Smooth muscle cell (in vitro differentiated cells): ENCODE measurements around the gene PPP1R16B. TPM values are rescaled to one million over a fixed set of nuclear protein-coding genes. Genes with fewer than 3 reads are reported as not detected.

Experiments used
- DNase-seq: peaks from one replicate; lab custom pipeline; 2025; ENCODE audit not compliant: unreplicated experiment; lab: John Stamatoyannopoulos, UW
- H2AFZ ChIP-seq: fragments of 200-600 bp; sonication (generic); 2 replicates; pipeline ENCODE4 v1.6.0; 2016; ENCODE audit warnings: antibody characterized with exemption, low read depth, mild to moderate bottlenecking
- H3F3A ChIP-seq: fragments of 200-600 bp; sonication (generic); 2 replicates; pipeline ENCODE4 v1.6.0; 2017; ENCODE audit warnings: antibody characterized with exemption, low read depth
- H3K27ac ChIP-seq: fragments of 200-600 bp; sonication (generic); 2 replicates; pipeline ENCODE4 v1.5.1; 2016; ENCODE audit warnings: low read depth, mild to moderate bottlenecking
- H3K27me3 ChIP-seq: fragments of 200-600 bp; sonication (generic); 2 replicates; pipeline ENCODE4 v1.6.1; 2016; ENCODE audit warnings: low read depth, mild to moderate bottlenecking
- H3K36me3 ChIP-seq: fragments of 200-600 bp; sonication (generic); 2 replicates; pipeline ENCODE4 v1.5.1; 2016; ENCODE audit warnings: low read depth
- H3K4me1 ChIP-seq: fragments of 200-600 bp; sonication (generic); 2 replicates; pipeline ENCODE4 v1.5.1; 2016; ENCODE audit warnings: low read depth
- H3K4me2 ChIP-seq: fragments of 200-600 bp; sonication (generic); 2 replicates; pipeline ENCODE4 v1.6.0; 2016; ENCODE audit warnings: mild to moderate bottlenecking
- H3K4me3 ChIP-seq: fragments of 200-600 bp; sonication (generic); 2 replicates; pipeline ENCODE4 v1.5.1; 2016; ENCODE audit warnings: mild to moderate bottlenecking
- H3K79me2 ChIP-seq: fragments of 200-600 bp; sonication (generic); 2 replicates; pipeline ENCODE4 v1.6.0; 2016; ENCODE audit warnings: low read depth, mild to moderate bottlenecking
- H3K9ac ChIP-seq: fragments of 200-600 bp; sonication (generic); 2 replicates; pipeline ENCODE4 v1.6.0; 2016; ENCODE audit warnings: low read depth
- H3K9me3 ChIP-seq: fragments of 200-600 bp; sonication (generic); replicated peaks from 2 replicates; pipeline ENCODE4 v1.5.1; 2016; ENCODE audit warnings: low read depth
- H4K20me1 ChIP-seq: fragments of 200-600 bp; sonication (generic); 2 replicates; pipeline ENCODE4 v1.6.0; 2016; ENCODE audit warnings: low read depth
- whole genome bisulfite sequencing: methylation state at CpG from one replicate; pipeline ENCODE4 v1.1.7; 2016; ENCODE audit warnings: low lambda C conversion rate; 5-methylcytosine and 5-hydroxymethylcytosine counted together
- polyA plus RNA-seq: library from polyadenylated mRNA; unstranded; fragments of >200 nt; fragmentation: Nextera tagmentation; extraction: Ambion mirVana; gene quantifications from 2 replicates; pipeline ENCODE4 v1.2.1, GENCODE V29; 2016
- total RNA-seq: library from RNA; depleted of rRNA; stranded (reverse); fragments of >200 nt; gene quantifications from 2 replicates; pipeline ENCODE4 v1.2.3, GENCODE V29; 2014
- TF ChIP-seq, protein P1 (sequence below): fragments of 200-600 bp; sonication (generic); IDR thresholded peaks from 2 replicates; pipeline ENCODE4 v1.5.1; 2017; ENCODE audit warnings: borderline replicate concordance, mild to moderate bottlenecking, antibody characterized with exemption; ENCODE audit not compliant: insufficient read depth, poor library complexity, severe bottlenecking

Gene PPP1R16B
- total and polyA plus RNA-seq, 2 experiments from 2014 or later, result not detected

DNA sequence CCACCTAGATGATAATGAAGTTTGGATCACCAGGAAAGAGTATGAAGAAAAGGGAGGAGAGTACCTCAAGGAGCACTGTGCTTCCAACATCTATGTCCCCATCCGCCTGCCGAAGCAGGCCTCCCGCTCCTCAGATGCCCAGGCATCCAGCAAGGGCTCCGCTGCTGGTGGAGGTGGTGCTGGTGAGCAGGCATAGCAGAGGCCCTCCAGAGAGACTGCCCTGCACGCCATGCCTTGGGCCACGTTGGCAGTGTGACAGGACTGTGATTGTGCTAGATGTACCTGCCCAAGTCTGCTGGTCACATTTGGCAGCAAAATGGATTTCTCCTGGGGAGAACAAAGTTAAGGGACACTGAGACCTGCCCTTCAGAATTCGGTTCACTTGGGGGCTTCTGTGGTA, 33.9 kb upstream of the PPP1R16B start:
- no peak overlapping the region for H3K27ac ChIP-seq
- H3K36me3 ChIP-seq, result peaks cover 12% of the 10 kb centered on the region
- DNase-seq, result no peak
- no peak overlapping the region for H3K4me3 ChIP-seq
- H3K79me2 ChIP-seq, result no peaks in the 10 kb centered on the region
- no peaks in the 10 kb centered on the region for H3K27me3 ChIP-seq
- no peaks in the 10 kb centered on the region for H3F3A ChIP-seq
- over 99% methylated on average over 7 of the region's 7 CpGs for WGBS
- H4K20me1 ChIP-seq, result no peaks in the 10 kb centered on the region
- TF ChIP-seq, protein P1, sequence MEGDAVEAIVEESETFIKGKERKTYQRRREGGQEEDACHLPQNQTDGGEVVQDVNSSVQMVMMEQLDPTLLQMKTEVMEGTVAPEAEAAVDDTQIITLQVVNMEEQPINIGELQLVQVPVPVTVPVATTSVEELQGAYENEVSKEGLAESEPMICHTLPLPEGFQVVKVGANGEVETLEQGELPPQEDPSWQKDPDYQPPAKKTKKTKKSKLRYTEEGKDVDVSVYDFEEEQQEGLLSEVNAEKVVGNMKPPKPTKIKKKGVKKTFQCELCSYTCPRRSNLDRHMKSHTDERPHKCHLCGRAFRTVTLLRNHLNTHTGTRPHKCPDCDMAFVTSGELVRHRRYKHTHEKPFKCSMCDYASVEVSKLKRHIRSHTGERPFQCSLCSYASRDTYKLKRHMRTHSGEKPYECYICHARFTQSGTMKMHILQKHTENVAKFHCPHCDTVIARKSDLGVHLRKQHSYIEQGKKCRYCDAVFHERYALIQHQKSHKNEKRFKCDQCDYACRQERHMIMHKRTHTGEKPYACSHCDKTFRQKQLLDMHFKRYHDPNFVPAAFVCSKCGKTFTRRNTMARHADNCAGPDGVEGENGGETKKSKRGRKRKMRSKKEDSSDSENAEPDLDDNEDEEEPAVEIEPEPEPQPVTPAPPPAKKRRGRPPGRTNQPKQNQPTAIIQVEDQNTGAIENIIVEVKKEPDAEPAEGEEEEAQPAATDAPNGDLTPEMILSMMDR, result no peak
- no peaks in the 10 kb centered on the region for H3K4me1 ChIP-seq
- no peak overlapping the region for H2AFZ ChIP-seq
- H3K9me3 ChIP-seq, result no peaks in the 10 kb centered on the region
- no peak overlapping the region for H3K9ac ChIP-seq
- H3K4me2 ChIP-seq, result no peak overlapping the region

DNA sequence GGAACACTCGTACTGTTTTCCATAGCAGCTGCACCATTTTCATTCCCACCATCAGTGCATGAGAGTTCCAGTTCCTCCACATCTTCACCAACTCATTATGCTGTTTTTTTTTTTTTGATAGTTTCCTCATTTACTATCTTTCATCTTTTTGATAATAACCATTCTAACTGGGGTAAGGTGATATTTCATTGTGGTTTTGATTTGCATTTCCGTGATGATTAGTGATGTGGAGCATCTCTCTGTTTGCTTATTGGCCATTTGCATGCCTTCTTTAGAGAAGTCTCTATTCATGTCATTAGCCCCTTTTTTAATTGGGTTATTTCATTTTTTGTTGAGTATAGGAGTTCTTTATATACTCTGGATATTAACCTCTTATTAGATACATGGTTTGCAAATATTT, 31.3 kb upstream of the PPP1R16B start:
- Histone ChIP-seq H3K79me2 (no peaks in the 10 kb centered on the region), H3K9me3 (no peaks in the 10 kb centered on the region), H3K9ac (no peak overlapping the region), H3K36me3 (peaks cover 12% of the 10 kb centered on the region), H3K4me3 (no peak overlapping the region), H4K20me1 (no peaks in the 10 kb centered on the region), H3K4me1 (no peaks in the 10 kb centered on the region), H3K4me2 (no peak overlapping the region), H3K27ac (no peak overlapping the region), H3K27me3 (no peaks in the 10 kb centered on the region), H3F3A (no peaks in the 10 kb centered on the region), H2AFZ (no peak overlapping the region)
- WGBS, result 92% methylated on average over 2 of the region's 2 CpGs
- TF ChIP-seq, protein P1, result no peak
- DNase-seq, result no peak

DNA sequence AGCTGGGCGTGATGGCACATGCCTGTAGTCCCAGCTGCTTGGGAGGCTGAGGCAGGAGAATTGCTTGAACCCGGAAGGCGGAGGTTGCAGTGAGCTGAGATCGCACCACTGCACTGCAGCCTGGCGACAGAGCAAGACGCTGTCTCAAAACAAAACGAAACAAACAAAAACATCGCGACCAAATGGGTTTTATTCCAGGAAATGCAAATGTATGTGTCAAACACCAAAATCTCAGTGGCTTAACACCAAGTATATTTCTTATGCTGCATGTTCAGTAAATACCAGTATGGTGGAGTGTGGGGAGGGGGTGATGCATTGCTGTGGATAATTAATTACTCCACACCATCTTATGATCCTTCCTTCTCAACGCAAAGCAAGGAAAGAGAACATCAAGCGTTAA, 29.1 kb upstream of the PPP1R16B start:
- Histone ChIP-seq H3K4me1 (peaks cover 4% of the 10 kb centered on the region), H2AFZ (no peak overlapping the region), H3K27me3 (no peaks in the 10 kb centered on the region), H3K36me3 (peaks cover 12% of the 10 kb centered on the region), H3K9me3 (no peaks in the 10 kb centered on the region), H4K20me1 (no peaks in the 10 kb centered on the region), H3K79me2 (no peaks in the 10 kb centered on the region), H3F3A (peaks cover 9% of the 10 kb centered on the region), H3K27ac (no peak overlapping the region), H3K4me3 (no peak overlapping the region), H3K4me2 (no peak overlapping the region), H3K9ac (no peak overlapping the region)
- TF ChIP-seq, protein P1, result no peak
- no peak for DNase-seq
- WGBS, result 98% methylated on average over 11 of the region's 11 CpGs

DNA sequence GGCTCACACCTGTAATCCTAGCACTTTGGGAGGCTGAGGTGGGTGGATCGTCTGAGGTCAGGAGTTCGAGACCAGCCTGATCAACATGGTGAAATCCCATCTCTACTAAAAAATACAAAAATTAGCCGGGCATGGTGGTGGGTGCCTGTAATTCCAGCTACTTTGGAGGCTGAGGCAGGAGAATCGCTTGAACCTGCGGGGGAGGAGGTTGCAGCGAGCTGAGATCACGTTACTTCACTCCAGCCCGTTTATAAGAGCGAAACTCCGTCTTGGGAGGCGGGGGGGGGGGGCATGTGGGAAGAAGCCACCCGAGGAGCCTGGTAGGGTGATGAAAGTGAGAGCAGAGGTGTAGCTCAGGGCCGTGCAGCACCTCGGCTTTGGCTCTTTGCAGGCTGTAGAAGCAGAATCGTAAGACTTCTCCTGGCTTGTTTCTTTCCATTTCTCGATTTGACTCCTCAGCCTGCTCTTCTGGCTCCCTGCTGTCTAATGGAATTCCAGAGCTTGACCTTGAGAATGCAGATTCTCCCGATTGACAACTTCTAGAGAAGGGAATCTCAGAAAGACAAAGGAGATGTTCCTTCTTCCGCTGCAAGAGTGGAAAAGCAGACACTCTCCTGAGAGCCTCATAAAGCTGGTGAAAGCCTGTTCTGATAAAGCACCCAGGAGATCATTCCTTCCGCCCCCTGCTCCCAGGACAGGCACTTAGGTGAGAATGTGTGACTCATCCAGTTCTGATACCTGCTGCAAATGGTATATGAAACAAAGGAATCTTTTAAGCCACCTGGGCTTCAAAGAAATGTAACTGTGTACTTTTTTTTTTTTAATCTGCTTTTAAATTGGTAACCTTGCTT, 26.0 kb upstream of the PPP1R16B start:
- Histone ChIP-seq H3K4me1 (peaks cover 4% of the 10 kb centered on the region), H2AFZ (no peak overlapping the region), H3K27ac (peak overlapping the region; percentile 39), H3K4me3 (no peak overlapping the region), H3K9me3 (no peaks in the 10 kb centered on the region), H3K27me3 (no peaks in the 10 kb centered on the region), H3K9ac (no peak overlapping the region), H3K4me2 (peak overlapping the region; percentile 54), H3F3A (peaks cover 9% of the 10 kb centered on the region), H3K36me3 (no peaks in the 10 kb centered on the region), H3K79me2 (no peaks in the 10 kb centered on the region), H4K20me1 (no peaks in the 10 kb centered on the region)
- 22% methylated on average over 19 of the region's 19 CpGs for WGBS
- no peak for DNase-seq
- TF ChIP-seq, protein P1, result no peak
